Stimulated activated CD8-positive, alpha-beta memory T cell treated with anti-CD3 and anti-CD28 coated beads, Interleukin-15, amount 100 ng/mL, for 24 hours (primary cell): ENCODE measurements around the gene PIEZO2.

Experiments
- DNase-seq: peaks from one replicate; pipeline ENCODE4 v3.0.0-alpha.2; 2020; ENCODE audit warnings: low read depth

PIEZO2 gene

GRCh38 chr18:10784596-10785202, 364.7 kb downstream of the PIEZO2 start:
- no peak for DNase-seq

DNA sequence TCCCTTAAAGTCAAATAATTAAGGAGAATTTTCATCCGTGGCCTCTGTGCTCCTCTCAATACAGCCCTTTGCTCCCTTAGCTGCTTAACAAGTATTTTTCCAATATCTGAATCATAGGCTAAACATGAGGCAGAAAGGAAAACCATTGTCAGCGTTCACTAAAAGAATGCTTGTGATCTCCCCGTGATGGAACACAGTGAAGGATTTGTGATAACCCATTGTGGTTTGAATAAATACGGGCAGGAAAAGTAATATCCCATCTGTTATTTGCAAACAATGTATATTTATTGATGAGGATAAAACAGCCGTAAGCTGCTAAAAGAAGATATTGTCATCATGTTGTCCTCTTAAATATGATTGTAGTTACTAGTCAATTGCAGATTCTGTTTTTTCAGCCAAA, 365.4 kb downstream of the PIEZO2 start:
- no peak for DNase-seq

DNA sequence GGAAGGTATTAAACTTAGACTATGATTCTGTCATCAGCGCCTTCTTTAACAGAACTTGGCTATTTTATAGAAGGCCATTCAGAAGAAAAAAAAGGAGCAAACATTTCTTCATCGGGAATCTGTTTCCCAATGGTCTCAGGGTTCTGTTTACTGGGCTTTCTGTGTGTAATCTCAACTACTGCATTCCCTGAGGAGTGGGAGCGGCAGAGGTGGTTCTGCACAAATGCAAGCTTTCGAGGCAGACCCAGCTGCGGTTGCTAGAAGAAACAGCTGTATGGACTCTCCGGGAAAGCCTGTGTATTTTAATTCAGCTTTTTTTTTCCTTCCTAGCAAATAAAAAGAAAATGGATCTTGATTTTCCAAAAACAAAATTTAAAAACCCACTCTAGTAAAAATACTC, 372.9 kb downstream of the PIEZO2 start:
- DNase-seq = no peak

GRCh38 chr18:10775026-10775425, 374.3 kb downstream of the PIEZO2 start:
- no peak for DNase-seq

DNA sequence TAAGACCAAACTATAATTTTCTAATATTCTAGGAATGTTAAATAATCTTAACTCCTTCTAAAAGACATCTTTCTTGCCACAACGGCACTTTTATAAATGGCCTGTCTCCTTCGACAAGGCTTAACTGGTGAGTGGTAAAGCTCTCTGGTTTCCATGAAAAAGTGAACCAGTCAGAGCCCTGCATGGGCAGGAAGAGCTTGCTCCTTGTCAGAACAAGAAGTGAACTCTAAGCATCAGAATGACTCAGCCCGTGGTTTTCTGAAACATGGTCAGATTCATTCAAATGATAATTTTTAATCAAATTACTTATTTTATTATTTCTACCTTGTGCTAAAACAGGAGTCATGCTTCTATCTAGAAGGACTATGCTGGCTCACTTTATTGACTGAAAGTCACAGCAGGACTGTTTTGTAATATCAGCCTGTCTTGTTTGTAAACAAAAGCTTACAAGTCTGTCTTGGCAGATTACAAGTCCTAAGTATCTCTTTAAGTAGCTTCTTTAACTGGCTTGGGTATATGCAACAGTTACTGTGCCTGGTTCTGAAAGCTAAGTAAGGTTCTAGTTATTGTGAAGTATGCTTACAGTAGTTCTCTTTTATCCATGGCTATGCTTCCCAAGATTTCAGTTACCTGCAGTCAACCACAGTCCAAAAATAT, 378.2 kb downstream of the PIEZO2 start:
- no peak for DNase-seq

DNA sequence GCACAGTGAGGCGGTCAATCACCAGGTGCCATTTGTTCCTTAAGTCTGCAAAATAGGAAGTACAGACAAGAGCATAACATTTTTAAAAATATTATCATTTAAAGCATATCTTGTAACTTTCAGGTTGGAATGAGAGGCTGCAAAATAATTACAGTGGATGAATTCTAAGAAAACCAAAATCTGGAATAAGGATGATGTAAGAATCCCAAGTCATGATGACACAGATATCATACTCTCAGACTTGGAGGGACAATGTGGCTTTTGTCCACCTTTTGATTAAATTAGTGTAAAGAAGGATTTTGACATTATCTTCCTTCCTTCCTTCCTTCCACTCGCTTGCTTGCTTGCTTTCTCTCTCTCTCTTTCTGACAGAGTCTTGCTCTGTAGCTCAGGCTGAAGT, 379.1 kb downstream of the PIEZO2 start:
- no peak for DNase-seq

GRCh38 chr18:10768221-10768620, 381.1 kb downstream of the PIEZO2 start:
- DNase-seq = no peak

- no peak for DNase-seq
These were observed 381.7 kb downstream of the PIEZO2 start for GRCh38 chr18:10767658-10768057.

DNA sequence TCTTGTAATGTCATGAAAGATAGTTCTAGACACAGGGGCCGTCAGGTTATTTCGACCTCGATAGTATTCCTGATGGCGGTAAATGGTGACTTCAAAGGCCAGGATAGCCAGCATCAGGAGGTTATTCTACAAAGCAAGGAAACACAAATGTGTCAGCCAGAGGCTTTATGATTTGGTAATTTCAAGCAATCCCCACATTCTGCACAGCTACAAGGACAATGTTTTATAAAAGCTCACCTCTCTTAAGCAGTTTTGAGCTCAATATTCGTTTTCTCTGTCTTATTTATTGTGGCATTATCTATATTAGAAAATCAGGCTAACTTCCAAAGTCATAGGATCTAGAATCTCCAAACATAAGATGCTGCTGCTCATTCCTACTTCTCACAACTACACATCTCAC, 388.4 kb downstream of the PIEZO2 start:
- no peak for DNase-seq

- DNase-seq = no peak
These were observed 390.1 kb downstream of the PIEZO2 start for GRCh38 chr18:10759241-10759640.

GRCh38 chr18:10757946-10758345, 391.4 kb downstream of the PIEZO2 start:
- no peak for DNase-seq

- no peak for DNase-seq
These were observed 392.0 kb downstream of the PIEZO2 start for GRCh38 chr18:10757349-10757748.

DNA sequence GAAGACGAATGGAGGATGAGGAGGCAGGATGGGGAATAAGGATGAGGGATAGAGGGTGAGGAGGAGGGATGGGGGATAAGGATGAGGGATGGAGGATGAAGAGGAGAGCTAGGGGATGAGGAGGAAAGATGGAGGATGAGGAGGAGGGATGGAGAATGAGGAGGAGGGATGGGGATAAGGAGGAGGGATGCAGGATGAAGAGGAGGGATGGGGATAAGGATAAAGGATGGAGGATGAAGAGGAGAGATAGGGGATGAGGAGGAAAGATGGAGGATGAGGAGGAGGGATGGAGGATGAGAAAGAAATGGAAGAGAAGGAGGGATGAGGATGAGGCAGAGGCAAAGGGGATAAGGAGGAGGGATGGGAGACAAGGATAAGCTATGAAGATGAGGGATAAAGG, 393.5 kb downstream of the PIEZO2 start:
- DNase-seq = no peak

- DNase-seq = no peak
These were observed 395.2 kb downstream of the PIEZO2 start for GRCh38 chr18:10754128-10754527.

DNA sequence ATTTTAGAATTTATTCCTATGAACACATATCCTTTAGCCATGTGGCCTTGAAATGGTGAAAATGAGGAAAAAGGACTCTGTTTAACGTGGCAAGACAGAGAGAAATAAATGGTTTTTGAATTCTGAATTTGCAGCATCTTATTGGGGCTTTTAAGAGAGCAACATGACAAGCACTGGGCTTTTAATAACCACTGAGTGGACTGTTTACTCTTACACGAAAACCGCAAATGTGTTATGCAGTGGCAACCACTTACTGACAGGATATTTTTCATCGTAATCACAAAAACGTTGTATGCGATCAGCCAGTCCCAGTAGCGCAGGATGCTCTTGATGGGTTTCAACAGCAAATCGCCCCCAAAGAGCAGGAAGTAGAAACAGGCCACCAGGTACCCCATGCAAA, 397.0 kb downstream of the PIEZO2 start:
- no peak for DNase-seq

- DNase-seq = no peak
These were observed 397.7 kb downstream of the PIEZO2 start for GRCh38 chr18:10751653-10752052.

GRCh38 chr18:10750191-10751035, 399.0 kb downstream of the PIEZO2 start:
- DNase-seq = no peak

DNA sequence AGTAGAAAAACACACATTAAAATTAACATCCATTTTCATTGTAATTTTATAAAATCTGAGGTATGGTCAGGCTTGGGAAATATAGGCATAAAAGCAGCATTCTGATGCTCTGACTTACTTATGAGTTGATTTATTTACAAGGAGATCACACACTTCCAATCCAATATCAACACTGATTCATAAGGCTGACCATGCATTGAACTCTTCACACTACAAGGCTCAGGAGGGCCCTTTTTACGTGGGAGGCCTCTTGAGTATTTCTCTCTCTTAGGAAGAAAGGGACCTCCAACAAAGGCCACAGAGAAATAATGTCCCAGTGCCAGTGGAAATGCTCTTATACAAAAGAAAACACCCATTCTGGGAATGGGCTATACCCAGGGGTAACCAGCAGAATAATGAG, 400.7 kb downstream of the PIEZO2 start:
- no peak for DNase-seq

DNA sequence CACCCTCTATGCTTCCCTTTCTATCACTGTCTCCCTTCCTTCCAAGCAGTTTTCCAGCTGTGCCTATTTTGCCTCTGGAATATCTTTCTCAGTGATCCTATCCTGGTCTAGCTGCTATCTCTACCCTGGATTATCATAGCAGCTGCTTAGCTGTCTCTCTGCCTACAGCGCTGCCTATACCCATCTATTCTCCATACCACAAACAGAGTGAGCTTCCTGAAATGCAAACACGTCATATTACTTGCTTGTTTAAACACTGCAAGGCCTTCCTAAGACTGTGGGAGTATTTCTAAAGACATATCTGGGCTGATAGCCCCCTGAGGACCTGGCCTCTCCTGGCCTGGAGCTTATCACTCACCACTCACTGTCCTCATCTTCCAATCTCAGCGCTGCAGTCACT, 403.4 kb downstream of the PIEZO2 start:
- DNase-seq = no peak

DNA sequence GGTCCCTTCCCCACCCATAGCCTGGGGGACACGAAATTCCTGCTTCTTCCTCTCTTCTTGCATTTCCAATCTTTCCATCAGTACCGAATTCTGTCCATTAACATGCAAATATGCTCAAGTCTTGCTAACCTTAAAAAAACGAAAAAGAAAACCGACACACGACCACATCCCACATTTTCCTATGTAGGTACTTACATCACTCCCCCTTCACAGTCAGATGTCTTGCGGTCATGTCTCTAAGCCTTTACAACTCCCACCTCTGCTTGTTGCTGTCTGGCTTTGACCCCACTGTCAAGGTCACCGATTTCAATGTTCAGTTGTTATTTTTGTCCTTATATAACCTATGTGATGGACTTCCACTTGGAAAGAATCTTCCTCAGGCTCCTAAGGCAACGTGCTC, 404.1 kb downstream of the PIEZO2 start:
- no peak for DNase-seq

GRCh38 chr18:10743766-10744165, 405.6 kb downstream of the PIEZO2 start:
- no peak for DNase-seq

GRCh38 chr18:10739152-10739551, 410.2 kb downstream of the PIEZO2 start:
- no peak for DNase-seq

GRCh38 chr18:10736984-10737383, 412.4 kb downstream of the PIEZO2 start:
- DNase-seq = no peak
